Stimulated activated CD8-positive, alpha-beta memory T cell treated with anti-CD3 and anti-CD28 coated beads, Interleukin-15, amount 100 ng/mL, for 1 hour (primary cell): Measurements from ENCODE around the gene AVEN.
"Not testable (repeated sequence)": the region's sequence is repeated elsewhere in the genome, so short reads cannot be mapped to it uniquely, and the experiment has no call there.

Experiments used
- DNase-seq: peaks from one replicate; pipeline ENCODE4 v3.0.0-alpha.2; 2020; ENCODE audit warnings: low read depth

AVEN gene, protein sequence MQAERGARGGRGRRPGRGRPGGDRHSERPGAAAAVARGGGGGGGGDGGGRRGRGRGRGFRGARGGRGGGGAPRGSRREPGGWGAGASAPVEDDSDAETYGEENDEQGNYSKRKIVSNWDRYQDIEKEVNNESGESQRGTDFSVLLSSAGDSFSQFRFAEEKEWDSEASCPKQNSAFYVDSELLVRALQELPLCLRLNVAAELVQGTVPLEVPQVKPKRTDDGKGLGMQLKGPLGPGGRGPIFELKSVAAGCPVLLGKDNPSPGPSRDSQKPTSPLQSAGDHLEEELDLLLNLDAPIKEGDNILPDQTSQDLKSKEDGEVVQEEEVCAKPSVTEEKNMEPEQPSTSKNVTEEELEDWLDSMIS

DNA sequence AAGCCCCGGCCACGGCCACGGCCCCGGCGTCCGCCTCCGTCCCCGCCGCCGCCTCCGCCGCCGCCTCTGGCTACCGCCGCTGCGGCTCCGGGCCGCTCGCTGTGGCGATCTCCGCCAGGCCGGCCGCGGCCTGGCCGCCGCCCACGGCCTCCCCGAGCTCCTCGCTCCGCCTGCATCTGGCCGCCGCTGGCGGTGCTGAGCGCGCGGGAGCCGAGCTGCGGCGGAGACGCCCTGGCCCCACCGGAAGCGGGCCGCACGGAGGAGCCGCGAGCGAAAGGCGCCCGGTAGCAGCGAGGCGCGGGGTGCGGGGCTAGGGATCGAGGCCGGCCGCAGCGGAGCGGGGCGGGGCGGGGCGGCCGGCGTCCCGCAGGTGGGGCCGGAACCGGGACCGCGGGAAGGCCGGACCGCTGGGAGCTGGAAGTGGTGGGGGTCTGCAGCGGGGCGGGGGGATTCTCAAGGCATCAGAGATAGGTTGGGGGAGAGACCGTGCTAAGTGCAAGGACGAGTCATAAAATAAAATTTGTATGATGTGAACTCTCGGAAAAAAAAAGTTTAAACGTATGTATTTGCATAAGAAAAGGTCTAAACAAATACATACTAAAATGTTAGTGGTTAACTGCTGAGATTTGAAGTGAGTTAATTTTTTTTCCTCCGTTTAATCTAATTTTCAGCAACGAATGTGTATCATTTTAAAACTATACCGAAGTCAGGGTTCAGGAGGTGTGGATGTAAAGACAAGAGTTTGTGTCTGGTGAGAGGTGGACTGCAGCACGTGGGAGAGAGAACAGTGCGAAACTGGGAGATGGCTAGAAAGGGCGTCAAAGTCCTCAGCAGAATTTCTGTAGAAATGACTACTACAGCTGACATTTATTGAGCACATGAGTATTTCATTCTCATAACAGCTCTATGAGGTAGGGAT is at the start of gene AVEN:
Gene AVEN (minus strand): TSS at position 334 of the 919 bp plus-strand sequence. CDS start 158 bp downstream, at position 176.
- peak; percentile 14 for DNase-seq

DNA sequence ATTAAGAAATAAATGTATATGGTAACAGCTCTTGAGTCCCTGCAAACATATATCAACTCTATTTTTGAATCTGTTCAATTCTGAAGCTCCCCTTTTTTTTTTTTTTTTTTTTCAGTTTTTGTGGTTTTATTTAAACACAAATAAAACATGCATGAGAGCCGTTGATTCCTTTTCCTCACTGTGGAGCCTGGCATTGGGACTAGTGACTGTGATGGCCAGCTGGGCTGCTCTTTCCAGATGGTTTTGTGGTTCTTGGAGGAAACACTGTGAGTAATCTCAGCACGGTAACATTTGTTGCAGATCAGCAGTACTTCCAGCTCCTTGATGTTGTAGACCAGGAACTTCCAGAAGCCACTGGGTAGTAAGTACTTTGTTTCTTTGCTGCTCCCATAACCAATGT is 46.7 kb upstream of the AVEN start:
- DNase-seq: no peak

DNA sequence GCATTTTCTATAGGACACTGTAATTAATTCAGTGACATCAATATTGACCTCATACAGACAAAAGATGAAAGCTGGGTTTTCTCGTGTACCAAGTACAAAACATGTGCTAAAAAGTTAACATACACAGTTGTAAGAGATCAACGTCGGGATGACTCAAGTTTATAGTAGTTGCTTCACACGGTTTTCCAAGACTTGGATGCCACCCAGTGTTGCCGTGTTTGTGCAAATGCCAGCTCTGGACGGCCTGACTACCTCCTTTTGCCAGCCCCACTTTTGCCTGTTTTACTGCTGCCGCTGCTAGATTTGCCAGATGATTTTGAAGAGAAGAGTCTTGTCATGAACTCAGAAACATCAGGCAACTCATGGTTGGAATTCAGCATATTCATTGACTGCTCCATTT is 45.1 kb upstream of the AVEN start:
- DNase-seq: no peak

DNA sequence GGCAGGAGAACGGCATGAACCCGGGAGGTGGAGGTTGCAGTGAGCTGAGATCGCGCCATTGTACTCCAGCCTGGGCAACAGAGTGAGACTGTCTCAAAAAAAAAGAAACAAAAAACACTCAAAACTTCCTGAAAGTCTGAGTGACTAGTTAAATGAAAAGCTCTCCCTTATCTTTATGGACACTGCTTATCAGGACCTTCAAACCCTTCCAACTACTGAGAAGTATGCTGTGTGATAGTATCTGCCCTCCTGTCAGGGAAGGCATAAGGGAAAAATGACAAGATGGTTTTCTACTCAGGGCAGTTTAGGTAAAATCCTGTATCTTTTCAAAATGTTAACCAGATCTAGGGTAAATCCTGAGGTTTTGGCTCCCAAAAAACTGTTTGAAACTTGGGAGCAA is 40.9 kb upstream of the AVEN start:
- DNase-seq: no peak

DNA sequence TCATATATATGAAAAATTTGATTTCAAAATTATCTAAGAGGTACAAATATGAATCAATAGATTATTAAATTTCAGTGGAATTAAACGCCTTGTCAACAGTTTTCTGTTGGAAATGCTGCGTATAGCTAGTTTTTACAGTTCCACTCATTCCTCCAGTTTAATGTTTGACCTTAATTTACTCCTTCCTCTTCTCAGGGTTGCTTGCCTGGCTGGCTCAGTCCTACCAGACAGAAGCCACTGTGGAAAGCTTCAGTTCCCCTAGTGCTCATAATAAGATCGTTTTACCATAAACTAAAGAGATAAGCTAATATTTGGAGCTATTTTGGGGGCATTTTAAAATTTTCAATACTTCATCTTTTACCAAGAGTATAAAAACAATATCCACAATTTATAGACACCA is 39.9 kb upstream of the AVEN start:
- no peak for DNase-seq

DNA sequence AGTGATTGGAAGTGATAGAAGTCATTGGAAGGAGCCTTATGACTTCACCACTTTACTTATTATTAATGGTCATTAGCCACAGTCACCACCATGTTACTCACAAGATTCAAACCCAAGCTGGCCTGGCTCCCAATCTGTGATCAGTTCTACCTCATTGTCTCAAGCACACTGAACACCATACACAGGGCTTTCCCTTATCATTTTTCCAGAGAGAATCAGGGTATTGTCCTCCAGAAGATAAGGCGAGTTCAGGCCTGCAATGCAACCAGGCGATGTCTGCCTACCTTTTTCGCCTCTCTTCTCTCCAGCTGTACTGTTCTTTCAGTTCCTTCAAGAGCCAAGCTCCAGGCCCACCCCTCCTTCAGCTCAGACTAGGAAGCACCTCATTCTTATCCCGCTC is 37.8 kb upstream of the AVEN start:
- no peak for DNase-seq

DNA sequence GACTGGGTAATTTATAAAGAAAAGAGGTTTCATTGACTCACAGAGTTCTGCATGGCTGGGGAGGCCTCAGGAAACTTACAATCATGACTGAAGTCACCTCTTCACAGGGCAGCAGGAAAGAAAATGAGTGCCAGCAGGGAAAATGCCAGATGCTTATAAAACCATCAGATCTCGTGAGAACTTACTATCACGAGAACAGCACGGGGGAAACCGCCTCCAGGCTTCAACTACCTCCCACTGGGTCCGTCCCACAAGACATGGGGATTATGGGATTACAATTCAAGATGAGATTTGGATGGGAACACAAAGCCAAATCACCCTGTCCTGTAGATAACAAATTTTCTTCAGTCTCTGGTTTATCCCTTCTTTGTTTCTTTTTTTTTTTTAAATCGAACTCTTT is 31.0 kb upstream of the AVEN start:
- no peak for DNase-seq

DNA sequence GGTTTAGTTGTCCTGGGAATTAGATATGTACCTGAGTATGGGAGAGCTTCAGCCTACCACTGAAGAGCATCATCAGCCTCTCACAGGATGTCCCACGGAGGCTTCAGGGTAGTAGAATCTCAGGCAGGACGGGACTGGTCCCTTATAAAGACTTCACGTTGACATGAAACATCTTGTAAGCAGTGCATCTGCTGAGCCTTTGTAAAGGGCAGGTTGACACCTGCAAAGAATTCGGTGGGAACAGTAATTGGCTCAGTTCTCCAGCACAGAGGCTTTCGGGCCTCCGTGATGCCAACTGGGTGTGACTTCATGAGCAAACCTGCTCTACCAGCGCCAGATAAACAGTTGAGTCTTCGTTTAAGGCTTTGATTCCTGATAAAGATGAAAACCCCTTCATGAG is 26.9 kb upstream of the AVEN start:
- DNase-seq: no peak

DNA sequence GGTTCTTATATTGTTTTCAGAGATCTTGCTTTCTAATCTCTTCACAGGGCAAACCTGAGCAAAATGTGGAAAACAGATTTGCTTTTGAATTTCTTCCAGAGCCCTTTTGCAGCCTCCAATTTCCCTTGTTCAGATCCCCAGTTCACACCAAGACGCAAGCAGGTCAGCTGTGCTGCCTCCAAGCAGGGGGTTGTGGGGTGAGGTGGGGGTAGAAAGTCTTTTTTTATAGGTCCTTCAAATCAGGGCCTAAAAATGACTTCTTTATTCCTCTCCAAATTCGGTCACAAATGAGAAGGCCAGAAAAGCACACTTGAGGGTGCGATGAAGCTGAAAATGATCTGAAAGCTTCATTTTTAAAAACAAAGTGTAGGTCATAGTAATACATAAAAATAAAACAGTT is 26.3 kb upstream of the AVEN start:
- no peak for DNase-seq

DNA sequence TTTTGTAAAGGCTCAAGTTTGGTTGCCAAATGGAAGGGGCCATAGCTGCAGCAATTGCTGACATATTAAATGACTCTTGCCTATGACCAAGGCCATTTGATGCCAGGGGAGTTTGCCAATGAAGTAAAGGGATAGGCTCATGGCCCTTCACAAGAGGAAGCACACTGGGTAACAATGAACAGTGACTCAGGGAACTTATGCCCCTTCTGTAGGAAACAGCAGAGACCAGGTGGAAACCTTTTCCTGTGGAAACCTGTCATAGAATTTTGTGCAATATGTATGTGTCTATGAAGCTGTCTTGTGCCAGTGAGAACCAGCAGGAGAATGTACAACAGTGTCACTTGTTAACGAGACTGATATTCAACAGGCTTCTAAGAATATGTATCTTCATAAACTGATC is 25.4 kb upstream of the AVEN start:
- DNase-seq: no peak

DNA sequence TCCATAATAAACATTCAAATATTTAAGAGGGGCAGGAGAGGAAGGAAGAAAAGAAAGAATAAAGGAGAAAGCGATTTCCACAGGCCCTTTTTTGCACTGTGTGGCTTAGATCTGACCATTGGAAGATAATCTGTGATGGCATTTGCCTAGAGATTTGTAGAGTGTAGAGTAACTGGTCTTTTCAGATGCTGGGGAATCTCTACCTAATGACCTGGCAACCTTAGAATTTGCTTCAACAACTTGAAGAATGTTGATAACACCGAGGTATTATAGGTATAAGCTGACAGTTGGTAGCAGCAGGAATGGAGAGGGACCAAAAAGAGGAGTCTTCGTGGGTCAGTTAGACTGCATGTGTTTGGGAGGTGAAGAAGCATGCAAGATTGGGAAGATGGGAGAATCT is 20.9 kb upstream of the AVEN start:
- DNase-seq: no peak

DNA sequence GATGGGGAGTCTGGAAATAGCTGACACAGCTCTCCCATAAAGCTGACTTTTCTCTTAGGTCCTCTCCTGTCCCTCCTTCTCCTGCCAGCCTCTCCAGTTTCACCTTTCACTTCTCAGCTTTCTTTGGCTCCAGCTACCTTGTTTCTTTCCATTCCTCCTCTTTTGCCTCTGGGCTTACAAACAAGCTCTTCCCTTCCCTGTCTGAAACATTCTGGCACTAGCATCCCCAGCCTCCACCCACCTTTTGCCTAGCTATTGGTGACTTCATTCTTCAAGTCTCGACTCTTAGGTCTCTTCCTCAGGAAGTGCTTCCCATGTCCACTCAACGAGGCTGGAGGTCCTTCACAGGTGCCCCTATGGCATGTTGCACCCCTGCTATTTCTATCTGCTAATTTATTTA is 20.5 kb upstream of the AVEN start:
- DNase-seq: no peak

DNA sequence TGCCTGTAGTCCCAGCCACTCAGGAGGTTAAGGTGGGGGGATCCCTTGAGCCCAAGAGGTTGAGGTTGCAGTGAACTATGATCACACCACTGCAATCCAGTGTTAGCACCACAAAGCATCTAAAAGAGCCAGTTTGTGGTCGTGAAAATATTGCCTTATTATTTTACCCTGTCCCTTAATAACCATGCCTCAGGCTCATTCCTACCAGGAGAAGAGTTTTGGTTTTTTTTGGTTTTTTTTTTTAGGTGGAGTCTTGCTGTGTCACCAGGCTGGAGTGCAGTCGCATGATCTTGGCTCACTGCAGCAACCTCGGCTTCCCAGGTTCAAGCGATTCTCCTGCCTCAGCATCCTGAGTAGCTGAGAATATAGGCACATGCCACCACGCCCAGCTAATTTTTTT is 17.9 kb upstream of the AVEN start:
- DNase-seq: no peak

DNA sequence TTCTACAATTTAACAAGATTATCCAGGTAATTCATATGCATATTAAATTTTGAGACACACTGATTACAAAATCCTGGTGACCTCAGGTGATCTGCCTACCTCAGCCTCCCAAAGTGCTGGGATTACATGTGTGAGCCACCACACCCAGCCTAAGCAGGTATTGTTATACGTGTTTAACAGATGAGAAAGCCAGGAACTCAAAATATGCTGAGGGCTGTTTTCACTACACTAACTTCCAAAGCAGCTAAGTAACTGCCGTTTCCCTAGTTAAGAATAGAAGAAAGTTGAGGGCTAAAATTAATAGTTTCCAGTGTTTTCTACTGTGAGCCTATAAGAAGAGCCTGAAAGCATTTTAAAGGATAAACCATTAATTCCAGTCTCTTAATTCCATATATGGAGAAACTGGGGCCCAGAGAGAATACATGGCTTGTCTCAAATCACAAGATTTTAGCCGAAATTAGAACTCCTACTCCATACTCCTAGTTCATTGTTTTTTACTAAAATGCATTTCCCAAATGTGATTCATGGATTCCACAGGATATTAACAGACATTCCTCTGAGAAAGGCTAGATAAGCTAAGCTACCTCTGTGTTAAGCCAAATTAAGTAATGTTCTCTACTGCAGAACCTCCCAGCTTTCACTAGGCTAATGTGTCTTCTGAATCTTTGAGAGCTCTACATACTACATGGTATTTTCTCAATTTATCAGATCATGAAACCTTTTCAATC is 17.0 kb upstream of the AVEN start:
- no peak for DNase-seq

DNA sequence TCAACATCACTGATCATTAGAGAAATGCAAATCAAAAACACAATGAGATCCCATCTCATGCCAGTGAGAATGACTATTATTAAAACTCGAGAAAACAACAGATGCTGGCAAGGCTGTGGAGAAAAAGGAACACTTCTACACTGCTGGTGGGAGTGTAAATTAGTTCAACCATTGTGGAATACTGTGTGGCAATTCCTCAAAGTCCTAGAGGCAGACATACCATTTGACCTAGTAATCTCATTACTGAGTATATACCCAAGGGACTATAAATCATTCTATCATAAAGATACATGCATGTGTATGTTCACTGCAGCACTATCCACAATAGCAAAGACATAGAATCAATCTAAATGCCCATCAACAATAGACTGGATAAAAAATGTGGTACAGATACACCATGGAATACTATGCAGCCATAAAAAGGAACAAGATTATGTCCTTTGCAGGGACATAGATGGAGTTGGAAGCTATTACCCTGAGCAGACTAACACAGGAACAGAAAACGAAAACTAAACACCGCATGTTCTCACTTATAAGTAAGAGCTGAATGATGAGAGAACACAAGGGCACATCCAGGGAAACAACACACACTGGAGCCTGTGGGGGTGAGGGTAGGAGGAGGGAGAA is 15.2 kb upstream of the AVEN start:
- DNase-seq: no peak

DNA sequence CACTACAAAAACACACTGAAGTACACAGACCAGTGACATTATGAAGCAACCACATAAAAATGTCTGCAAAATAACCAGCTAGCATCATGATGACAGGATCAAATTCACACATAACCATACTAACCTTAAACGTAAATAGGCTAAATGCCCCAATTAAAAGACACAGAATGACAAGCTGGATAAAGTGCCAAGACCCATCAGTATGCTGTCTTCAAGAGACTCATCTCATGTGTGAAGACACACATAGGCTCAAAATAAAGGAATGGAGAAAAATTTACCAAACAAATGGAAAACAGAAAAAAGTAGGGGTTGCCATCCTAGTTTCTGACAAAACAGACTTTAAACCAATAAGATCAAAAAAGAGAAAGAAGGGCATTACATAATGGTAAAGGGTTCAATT is 11.4 kb upstream of the AVEN start:
- DNase-seq: not testable (repeated sequence)

DNA sequence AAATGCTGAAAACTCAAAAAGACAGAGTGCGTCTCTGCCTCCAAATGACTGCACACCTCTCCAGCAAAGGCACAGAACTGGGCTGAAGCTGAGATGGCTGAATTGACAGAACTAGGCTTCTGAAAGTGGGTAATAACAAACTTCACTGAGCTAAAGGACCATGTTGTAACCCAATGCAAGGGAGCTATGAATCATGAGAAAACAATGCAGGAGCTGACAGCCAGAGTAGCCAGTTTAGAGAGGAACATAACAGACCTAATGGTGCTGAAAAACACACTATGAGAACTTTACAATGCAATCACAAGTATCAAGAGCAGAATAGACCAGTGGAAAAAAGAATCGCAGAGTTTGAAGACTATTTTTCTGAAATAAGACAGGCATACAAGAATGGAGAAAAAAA is 10.1 kb upstream of the AVEN start:
- DNase-seq: no peak

DNA sequence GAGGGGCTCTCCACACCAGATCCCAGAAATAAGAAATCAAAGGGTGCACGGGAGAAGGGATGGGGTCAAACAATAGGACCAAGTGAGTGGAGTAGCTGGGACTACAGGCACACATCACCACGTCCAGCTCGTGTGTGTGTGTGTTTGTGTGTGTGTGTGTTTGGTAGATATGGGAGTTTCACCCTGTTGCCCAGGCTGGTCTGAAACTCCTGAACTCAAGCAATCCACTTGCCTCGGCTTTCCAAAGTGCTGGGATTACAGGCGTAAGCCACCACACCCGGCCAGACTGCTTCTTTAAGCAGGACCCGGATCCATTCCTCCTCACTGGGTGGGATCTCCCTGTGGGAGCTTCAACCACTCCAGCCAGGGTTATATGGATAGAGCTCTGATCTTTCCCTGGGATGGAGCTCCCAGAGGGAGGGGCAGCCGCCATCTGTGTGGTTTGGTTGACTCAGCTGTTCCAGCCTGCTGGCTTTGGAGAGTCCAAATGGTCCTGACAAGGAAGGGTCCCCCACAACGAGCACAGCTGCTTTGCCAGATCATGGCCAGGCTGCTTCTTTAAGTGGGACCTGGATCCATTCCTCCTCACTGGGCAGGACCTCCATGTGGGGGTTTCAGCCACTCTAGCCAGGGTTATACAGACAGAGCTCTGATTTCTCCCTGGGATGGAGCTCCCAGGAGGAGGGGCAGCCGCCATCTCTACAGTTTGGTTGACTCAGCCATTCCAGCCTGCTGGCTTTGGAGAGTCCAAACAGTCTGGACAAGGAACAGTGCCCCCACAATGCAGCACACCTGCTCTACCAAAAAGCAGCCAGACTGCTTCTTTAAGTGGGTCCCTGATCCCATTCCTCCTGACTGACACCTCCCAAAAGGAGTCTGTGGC is 9.1 kb upstream of the AVEN start:
- no peak for DNase-seq

DNA sequence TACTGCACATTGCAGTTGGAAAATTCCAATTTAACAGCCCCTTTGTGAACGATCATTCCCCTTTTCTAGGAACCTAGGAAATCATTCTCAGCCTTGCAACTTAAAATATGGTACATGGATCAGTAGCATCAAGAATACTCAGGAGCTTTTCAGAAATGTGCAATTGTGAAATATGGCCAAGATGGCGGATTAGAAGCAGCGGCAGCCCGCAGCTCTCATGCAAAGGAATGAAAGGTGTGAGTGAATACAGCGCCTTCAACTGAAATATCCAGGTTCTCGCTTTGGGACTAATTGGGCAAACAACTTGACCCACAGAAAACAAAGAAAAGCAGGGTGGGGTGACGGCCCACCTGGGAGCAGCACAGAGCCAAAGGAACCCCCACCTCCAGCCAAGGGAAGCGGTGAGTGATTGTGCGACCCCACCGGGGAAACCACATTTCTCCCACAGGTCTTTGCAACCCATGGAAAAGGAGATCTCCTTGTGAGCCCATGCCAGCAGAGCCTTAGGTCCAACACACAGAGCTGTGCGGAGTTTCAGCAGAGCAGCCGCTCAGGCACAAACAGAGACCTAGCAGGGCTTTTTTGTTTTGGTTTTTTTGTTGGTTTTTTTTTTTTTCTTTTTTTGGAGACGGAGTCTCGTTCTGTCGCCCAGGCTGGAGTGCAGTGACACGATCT is 7.6 kb upstream of the AVEN start:
- DNase-seq: no peak

DNA sequence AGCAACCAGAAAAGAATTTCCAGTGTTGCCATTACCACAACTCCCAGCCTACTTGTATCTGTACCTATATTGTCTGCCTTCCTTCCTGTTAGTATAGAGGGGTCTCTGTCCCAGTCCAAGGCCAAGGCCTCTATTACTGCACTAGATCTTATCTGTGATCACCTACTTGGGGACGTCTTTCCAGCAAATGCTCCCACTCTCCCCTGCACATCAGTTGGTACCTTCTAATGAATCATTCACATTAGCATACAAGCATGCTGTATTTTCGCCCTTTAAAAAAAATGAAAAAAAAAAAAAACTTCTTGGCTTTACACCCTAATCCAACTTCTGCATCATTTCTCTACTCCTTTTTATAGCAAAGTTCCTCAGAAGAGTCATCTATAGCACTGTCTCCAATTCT is 4.8 kb upstream of the AVEN start:
- DNase-seq: no peak

DNA sequence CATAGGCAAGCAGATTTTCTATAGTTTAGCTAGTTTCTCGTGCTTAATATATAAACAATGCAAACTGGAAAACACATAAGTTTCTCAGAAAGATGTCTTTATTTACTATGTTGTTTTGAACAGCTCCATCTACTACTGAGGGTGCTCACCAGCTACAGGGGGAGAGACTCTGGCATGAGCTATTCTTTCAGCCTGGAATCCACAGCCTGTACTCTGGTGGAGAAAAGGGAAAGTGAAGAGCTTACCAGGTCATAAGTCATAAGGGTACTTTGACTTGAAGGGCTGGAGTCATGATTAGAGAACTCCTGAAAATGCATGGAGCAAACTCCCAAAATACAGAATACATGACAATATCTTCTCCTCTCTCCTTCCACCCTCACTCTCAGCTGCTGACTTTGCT is 4.4 kb upstream of the AVEN start:
- DNase-seq: no peak
